SK-N-SH treated with all-trans-retinoic acid at 6 μM for 48 hours (cell line): ENCODE results near the gene SLC33A1.

ENCODE experiments used
- ATAC-seq: fragments of 200-7000 bp; cut with Tn5 transposase; 3 replicates; pipeline ENCODE4 v1.9.1; 2020; ENCODE audit warnings: mild to moderate bottlenecking, moderate library complexity
- ARNTL ChIP-seq: fragments of 450-650 bp; formaldehyde crosslinking; IDR thresholded peaks from 2 replicates; pipeline ENCODE4 v1.5.0; 2020; ENCODE audit warnings: low read depth, mild to moderate bottlenecking, moderate library complexity, borderline replicate concordance
- BACH2 ChIP-seq: fragments of 250-450 bp; sonication (Bioruptor Pico); IDR thresholded peaks from 2 replicates; pipeline ENCODE4 v1.9.0; 2021; ENCODE audit warnings: mild to moderate bottlenecking, borderline replicate concordance
- CREB5 ChIP-seq: fragments of 250-450 bp; sonication (Bioruptor Pico); IDR thresholded peaks from 2 replicates; pipeline ENCODE4 v1.5.1; 2020; ENCODE audit warnings: low read depth, mild to moderate bottlenecking, moderate library complexity
- CSDC2 ChIP-seq: fragments of 250-450 bp; sonication (Bioruptor Pico); IDR thresholded peaks from 2 replicates; pipeline ENCODE4 v1.5.0; 2020; ENCODE audit warnings: mild to moderate bottlenecking, moderate library complexity
- CSRNP3 ChIP-seq: fragments of 250-450 bp; sonication (Bioruptor Pico); IDR thresholded peaks from 2 replicates; pipeline ENCODE4 v1.5.1; 2021; ENCODE audit warnings: mild to moderate bottlenecking, moderate library complexity
- ESRRG ChIP-seq: fragments of 250-450 bp; sonication (Bioruptor Pico); IDR thresholded peaks from 2 replicates; pipeline ENCODE4 v1.6.1; 2021; ENCODE audit warnings: mild to moderate bottlenecking
- GLIS3 ChIP-seq: fragments of 250-450 bp; sonication (Bioruptor Pico); IDR thresholded peaks from 2 replicates; pipeline ENCODE4 v1.5.0; 2020; ENCODE audit warnings: mild to moderate bottlenecking, moderate library complexity
- ISL1 ChIP-seq: fragments of 250-450 bp; sonication (Bioruptor Pico); IDR thresholded peaks from 2 replicates; pipeline ENCODE4 v2.1.2; 2022; ENCODE audit warnings: mild to moderate bottlenecking, moderate library complexity
- OSR1 ChIP-seq: fragments of 250-450 bp; sonication (Bioruptor Pico); IDR thresholded peaks from 2 replicates; pipeline ENCODE4 v1.8.0; 2022; ENCODE audit warnings: moderate library complexity, mild to moderate bottlenecking, inconsistent platforms
- PATZ1 ChIP-seq: fragments of 250-450 bp; sonication (Bioruptor Pico); IDR thresholded peaks from 2 replicates; pipeline ENCODE4 v1.8.0; 2020; ENCODE audit warnings: mild to moderate bottlenecking, moderate library complexity, borderline replicate concordance
- POU6F1 ChIP-seq: fragments of 250-450 bp; sonication (Bioruptor Pico); IDR thresholded peaks from 2 replicates; pipeline ENCODE4 v1.8.0; 2021; ENCODE audit warnings: low read depth, mild to moderate bottlenecking, moderate library complexity, borderline replicate concordance
- PPARA ChIP-seq: fragments of 250-450 bp; sonication (Bioruptor Pico); IDR thresholded peaks from 2 replicates; pipeline ENCODE4 v1.5.0; 2020; ENCODE audit warnings: mild to moderate bottlenecking, borderline replicate concordance
- RARB ChIP-seq: fragments of 250-450 bp; sonication (Bioruptor Pico); IDR thresholded peaks from 2 replicates; pipeline ENCODE4 v1.8.0; 2021; ENCODE audit warnings: mild to moderate bottlenecking, moderate library complexity
- SNAI2 ChIP-seq: fragments of 250-450 bp; sonication (Bioruptor Pico); IDR thresholded peaks from 2 replicates; pipeline ENCODE4 v1.5.0; 2020; ENCODE audit warnings: mild to moderate bottlenecking, moderate library complexity
- TCF4 ChIP-seq: fragments of 250-450 bp; sonication (Bioruptor Pico); IDR thresholded peaks from 2 replicates; pipeline ENCODE4 v1.8.0; 2021; ENCODE audit warnings: mild to moderate bottlenecking, moderate library complexity, borderline replicate concordance
- TOX ChIP-seq: fragments of 250-450 bp; sonication (Bioruptor Pico); IDR thresholded peaks from 2 replicates; pipeline ENCODE4 v1.8.0; 2021; ENCODE audit warnings: mild to moderate bottlenecking, moderate library complexity, borderline replicate concordance
- TSHZ2 ChIP-seq: fragments of 250-450 bp; sonication (Bioruptor Pico); IDR thresholded peaks from 2 replicates; pipeline ENCODE4 v1.5.0; 2020; ENCODE audit warnings: mild to moderate bottlenecking, moderate library complexity
- ZC3H10 ChIP-seq: fragments of 250-450 bp; sonication (Bioruptor Pico); IDR thresholded peaks from 2 replicates; pipeline ENCODE4 v1.5.1; 2021; ENCODE audit warnings: mild to moderate bottlenecking, moderate library complexity
- ZFP3 ChIP-seq: fragments of 250-450 bp; sonication (Bioruptor Pico); IDR thresholded peaks from 2 replicates; pipeline ENCODE4 v1.5.0; 2020; ENCODE audit warnings: mild to moderate bottlenecking, moderate library complexity
- ZFP30 ChIP-seq: fragments of 450-650 bp; formaldehyde crosslinking; IDR thresholded peaks from 2 replicates; pipeline ENCODE4 v1.5.0; 2022; ENCODE audit warnings: mild to moderate bottlenecking, moderate library complexity
- ZNF565 ChIP-seq: fragments of 450-650 bp; formaldehyde crosslinking; conservative IDR thresholded peaks from 2 replicates; pipeline ENCODE4 v1.5.0; 2020; ENCODE audit warnings: low read depth, mild to moderate bottlenecking, moderate library complexity
- ZNF70 ChIP-seq: fragments of 450-650 bp; formaldehyde crosslinking; IDR thresholded peaks from 2 replicates; pipeline ENCODE4 v1.5.0; 2020; ENCODE audit warnings: mild to moderate bottlenecking, moderate library complexity
- ZNF8 ChIP-seq: fragments of 450-650 bp; formaldehyde crosslinking; IDR thresholded peaks from 2 replicates; pipeline ENCODE4 v1.5.0; 2020; ENCODE audit warnings: mild to moderate bottlenecking, moderate library complexity

SLC33A1 gene

GRCh38 chr3:155854141-155854940 is at the start of gene SLC33A1:
Gene SLC33A1, minus strand, starts transcription at chr3:155854427. Its CDS starts 430 bp downstream, at chr3:155853997.
- TF ChIP-seq OSR1 (no peak), TOX (CRISPR knock-in tag) (no peak), ESRRG (no peak), TSHZ2 (CRISPR knock-in tag) (0 out of 2 replicates have a peak, but pooled peaks have one; percentile 32), ZFP3 (CRISPR knock-in tag) (peak; percentile 83), TCF4 (CRISPR knock-in tag) (no peak), CREB5 (no peak), CSDC2 (CRISPR knock-in tag) (no peak), PATZ1 (CRISPR knock-in tag) (no peak), POU6F1 (no peak), ISL1 (CRISPR knock-in tag) (no peak), ZNF8 (CRISPR knock-in tag) (no peak), PPARA (no peak), ZNF70 (CRISPR knock-in tag) (0 out of 2 replicates have a peak, but pooled peaks have one; percentile 9), ZC3H10 (CRISPR knock-in tag) (no peak), ZFP30 (CRISPR knock-in tag) (no peak), ARNTL (CRISPR knock-in tag) (no peak), GLIS3 (CRISPR knock-in tag) (no peak), ZNF565 (0 out of 2 replicates have a peak, but pooled peaks have one; percentile 57), SNAI2 (no peak), BACH2 (CRISPR knock-in tag) (no peak), RARB (CRISPR knock-in tag) (no peak), CSRNP3 (no peak)
- ATAC-seq, result peak; percentile 98

- no peak for ATAC-seq
- TF ChIP-seq ARNTL (CRISPR knock-in tag) (no peak), TCF4 (CRISPR knock-in tag) (no peak), ESRRG (no peak), POU6F1 (no peak), GLIS3 (CRISPR knock-in tag) (no peak), ZC3H10 (CRISPR knock-in tag) (no peak), ZFP30 (CRISPR knock-in tag) (no peak), ISL1 (CRISPR knock-in tag) (no peak), ZFP3 (CRISPR knock-in tag) (no peak), ZNF70 (CRISPR knock-in tag) (no peak), BACH2 (CRISPR knock-in tag) (no peak), CREB5 (no peak), PPARA (no peak), CSRNP3 (no peak), TOX (CRISPR knock-in tag) (no peak), OSR1 (no peak)
These were observed 41.2 kb upstream of the SLC33A1 start for GRCh38 chr3:155895379-155895900.
